HK-2 (cell line): ENCODE data around the gene JMJD8.
"Not testable (repeated sequence)": the region's sequence is repeated elsewhere in the genome, so short reads cannot be mapped to it uniquely, and the experiment has no call there.

Source experiments
- DNase-seq: peaks from one replicate; pipeline ENCODE4 v3.0.0-alpha.2; 2018; ENCODE audit not compliant: unreplicated experiment

The JMJD8 gene

DNA sequence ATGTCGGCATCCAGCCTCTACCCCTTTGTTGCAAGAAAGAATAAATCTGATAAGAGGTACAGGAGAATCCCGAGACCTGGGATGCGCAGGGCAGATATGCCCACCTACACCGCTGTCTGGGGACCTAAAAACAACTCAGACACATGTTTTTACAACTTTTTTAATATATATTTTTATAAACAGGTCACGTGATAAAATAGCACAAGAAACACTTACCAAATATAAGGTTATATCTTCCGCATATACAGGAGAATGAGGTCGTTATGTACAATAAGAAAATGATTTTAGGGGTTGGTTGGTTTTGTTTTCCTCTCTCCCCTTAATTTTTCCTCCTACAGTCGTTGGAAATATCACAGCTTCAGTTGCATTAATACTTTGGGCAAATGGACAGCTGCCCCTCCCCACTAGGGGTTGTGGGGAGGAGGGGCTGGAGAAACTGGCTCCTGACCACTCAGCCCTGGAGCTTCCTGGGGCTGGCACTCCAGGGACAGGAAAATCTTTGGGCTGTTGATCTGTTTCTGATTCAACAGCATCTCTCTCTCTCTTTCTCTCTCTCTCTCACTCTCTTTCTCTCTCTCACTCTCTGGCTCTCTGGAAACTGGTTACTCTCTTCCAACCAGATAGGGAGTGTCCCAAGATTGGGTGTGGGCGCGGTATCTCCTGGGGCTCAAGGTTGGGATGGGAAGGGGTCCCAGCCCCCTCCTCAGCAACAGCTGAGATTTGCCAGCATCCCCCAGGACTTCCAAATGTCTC lies 8.4 kb upstream of the JMJD8 start:
- no peak for DNase-seq

DNA sequence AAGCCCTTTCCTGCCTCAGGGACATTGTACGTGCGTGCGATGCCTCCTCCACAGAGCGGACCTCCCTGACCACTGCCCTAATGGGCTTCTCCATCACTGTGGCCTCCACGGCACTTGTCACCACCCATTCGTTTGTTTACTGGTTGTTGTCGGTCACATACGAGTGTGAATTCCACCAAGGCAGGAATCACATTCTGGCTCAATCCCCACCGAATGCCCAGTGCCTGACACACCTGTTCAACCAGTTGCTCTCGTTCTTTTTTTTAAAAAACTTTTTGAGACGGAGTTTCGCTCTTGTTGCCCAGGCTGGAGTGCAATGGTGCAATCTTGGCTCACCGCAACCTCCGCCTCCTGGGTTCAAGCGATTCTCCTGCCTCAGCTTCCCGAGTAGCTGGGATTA lies 7.1 kb upstream of the JMJD8 start:
- not testable (repeated sequence) for DNase-seq

DNA sequence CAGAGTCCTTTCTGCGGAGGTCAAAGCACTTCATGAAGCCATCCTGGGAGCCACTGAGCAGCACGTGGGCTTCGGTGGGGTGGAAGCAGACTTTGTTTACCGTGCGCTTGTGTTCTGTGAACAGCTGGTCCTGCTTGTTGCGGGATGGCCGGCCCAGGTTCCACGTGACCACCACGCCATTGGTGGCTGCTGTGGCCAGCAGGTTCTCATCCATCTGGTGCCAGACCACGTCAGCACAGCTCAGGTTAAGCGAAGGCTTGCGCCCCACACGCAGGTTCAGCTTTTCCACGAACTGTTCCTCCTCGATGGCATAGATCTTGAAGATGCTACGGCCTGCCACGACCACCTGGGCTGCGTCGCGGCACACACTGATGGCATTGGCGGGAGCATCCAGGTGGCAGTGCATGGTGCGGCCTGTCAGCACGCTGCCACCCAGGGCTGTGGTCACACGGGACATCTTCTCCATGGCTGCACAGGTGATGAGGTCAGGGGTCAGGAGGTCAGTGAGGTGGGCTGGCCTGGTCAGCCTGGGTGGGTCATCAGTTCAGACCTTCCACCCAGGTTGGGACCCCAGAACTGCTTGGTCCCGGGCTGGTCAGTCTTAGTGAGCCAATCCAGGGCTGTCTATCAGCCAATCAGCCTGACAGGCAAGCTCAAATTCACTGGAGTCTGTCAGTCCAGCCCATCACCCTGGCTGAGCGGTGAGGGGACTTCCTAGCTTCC lies 5.2 kb upstream of the JMJD8 start:
- DNase-seq = no peak

DNA sequence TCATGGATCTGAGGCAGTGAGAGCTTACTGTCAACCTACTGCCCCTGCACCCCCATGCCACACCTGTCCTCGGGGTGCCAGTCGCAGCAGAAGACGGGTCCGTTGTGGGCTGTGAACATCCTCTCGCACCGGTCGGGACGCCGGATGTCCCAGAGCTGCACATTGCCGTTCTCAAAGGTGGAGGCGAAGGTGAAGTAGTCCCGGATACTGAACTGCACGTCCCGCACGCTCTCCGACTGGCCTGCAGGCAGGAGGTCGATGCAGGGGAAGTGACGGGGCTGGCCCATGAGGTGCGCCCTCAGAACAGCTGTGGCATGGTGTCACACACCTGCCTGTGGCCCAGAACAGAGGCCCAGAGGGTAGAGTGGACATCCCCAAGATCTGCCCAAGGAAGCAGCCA lies 3.4 kb upstream of the JMJD8 start:
- DNase-seq = no peak

DNA sequence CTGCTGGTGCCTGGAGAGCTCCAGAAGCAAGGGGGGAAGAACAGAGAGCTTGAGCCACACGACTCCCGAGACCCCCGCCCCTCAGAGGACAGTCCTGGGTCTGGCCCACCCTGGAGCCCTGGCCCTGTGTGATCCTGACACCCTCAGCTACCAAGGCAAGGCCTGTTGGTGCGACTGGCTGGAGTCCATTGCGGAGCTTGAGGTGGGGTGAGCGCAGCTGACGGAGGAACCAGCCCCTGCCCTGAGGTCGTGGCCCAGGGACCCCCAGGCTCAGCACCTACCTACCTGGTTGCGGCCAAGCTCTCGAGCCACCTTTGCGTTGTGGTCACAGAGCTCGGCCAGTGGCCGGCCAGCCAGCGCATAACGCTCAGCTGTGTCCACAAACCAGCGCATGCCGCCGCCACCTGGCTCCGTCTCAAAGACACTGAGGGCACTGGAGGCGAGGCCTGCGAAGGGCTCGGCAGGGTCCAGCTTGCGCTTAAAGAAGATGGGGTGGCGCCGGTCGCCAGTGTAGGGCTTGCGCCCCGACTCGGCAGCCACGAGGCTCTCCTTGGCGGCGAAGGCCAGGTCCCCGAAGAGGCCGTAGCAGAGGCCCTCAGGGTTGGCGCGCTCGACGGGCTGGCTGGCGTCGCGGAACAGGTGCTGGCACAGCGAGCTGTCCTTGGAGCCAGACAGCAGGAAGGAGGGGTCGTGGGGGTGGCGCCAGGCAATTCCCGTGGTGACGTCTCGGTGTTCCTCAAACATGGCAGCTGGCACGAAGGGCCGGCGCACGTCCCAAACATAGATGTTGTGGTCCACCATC lies 2.5 kb upstream of the JMJD8 start:
- no peak for DNase-seq

DNA sequence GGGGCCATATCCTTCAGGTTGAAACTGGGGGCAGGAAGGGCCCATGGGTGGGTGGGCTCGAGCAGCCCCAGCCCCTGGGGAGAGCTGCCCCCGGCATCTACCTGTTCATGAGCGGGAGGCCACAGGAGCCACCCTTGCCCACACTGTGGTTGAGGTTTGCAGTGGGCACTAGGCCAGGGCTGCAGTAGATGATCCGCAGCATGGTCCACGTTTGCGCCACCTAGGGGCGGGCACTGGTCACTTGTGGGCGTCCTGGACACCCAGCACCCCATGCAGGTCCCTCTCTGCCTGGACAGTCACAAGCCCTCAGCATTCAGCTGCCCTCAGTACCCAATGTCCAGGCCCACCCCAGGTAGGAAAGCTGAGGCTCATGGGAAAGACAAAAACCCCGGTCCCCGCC lies 1.8 kb upstream of the JMJD8 start:
- no peak for DNase-seq

DNA sequence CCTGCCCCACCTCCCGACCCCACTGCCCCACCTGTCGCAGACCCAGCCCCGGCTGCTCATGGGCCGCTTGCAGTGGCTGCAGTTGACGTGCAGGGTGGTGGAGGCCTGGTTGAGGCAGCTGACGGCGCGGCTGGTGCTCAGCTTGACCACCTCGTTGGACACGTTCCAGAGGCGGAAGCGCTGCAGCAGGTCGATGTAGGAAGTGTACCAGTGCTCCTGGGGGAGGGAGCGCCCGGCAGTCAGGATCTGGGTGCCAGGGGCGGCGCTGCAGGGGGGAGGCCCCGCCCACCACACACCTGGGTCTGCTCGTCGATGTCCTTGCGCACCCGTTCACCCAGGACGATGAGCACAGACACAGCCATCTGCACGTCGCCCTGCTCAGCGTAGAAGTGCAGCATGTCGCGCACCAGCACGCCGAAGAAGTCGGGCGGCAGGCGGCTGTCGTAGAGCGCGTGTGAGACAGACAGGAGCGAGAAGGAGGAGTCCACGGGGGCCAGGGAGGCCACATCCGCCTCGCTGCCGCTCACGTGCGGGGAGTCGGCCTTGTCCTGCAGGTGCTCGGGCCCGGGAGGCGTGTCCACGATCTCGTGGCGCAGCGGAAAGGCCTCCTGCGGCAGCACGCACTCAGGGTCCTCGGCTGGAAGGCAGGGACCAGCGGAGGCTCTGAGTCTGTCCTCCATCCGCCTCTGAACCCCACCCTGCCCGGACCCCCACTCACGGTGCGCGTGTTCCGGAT lies 995 bp upstream of the JMJD8 start:
- no peak for DNase-seq

DNA sequence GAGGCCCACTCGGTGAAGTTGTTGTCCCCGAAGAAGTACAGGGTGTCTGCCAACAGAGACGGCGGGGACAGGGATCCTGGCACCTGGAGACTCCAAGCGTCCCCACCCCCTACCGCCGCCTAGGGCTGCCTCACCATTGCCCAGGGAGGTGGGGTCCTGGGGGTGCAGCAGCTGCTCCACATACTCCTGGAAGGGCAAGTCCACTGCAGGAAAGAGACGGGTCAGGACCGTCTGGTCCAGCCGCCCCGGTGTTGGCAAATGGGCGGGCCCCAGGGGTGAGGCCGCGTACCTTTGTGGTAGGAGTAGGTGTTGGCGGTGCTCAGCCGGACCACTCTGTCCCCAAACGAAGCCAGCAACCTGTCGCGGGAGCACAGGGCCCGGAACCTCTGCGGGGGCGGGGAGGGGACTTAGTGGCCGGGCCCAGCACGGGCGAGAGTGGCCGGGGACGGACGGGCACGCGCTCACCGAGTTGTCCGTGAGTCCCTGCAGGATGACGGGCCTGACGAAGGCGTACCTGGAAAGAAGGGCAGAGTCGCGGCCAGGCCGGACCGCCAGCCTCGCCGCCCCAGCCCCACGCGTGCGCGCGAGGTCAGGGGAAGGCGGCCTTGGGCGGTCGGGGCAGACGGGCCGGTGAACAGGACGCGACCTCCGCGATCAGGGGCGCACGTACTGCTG lies 601 bp downstream of the JMJD8 start:
- DNase-seq = no peak

DNA sequence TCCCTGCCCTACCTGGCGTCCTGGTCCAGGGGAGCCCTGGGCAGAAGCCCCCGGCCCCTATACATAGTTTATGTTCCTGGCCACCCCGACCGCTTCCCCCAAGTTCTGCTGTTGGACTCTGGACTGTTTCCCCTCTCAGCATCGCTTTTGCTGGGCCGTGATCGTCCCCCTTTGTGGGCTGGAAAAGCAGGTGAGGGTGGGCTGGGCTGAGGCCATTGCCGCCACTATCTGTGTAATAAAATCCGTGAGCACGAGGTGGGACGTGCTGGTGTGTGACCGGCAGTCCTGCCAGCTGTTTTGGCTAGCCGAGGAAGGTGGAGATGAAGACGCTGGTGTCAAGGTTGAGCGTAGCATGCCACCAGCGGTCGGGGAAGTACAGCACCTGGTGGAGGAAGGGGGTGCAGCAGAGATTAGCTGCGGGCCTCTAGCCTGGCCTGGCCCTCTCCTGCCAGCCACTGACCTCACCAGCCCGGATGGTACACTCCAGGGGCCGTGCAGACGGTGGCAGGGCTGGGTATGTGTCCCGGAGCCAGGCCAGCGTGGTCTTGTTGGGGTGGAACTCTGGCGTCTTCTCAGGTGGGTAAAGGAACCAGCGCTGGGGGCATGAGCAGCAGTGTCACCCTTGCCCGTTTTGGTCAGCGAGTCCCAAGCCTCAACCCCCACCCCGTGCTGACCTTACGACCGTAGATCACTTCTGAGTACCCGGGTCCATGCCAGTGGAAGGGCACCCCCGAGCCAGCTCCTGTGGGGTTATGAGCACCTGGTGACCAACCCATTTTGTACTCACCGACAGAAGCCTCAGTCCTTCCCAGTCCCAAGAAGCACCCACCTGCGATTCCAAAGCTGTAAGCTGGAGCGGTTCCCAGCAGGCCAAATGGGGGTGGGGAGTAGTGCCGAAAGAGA lies 1.4 kb downstream of the JMJD8 start:
- DNase-seq = no peak

DNA sequence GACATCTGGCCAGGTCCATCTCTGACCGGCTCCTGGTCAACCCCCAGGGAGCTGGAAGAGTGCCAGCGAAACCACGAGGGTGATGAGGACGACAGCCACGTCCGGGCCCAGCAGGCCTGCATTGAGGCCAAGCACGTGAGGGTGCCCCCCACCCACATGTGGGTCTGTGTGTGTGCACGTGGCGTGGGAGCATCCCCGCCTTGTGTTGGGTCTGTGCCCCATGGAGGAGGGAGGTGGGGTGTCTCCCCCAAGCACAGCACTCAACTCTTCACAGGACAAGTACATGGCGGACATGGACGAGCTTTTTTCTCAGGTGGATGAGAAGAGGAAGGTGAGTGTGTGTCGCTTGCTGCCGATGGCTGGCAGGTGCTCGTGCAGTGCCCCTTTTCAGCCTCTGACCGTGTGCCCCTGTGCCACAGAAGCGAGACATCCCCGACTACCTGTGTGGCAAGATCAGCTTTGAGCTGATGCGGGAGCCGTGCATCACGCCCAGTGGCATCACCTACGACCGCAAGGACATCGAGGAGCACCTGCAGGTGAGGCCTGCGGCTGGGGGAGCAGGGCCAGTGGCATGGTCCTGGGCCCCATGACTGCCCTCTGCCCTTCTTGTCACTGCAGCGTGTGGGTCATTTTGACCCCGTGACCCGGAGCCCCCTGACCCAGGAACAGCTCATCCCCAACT lies 2.2 kb downstream of the JMJD8 start:
- no peak for DNase-seq

DNA sequence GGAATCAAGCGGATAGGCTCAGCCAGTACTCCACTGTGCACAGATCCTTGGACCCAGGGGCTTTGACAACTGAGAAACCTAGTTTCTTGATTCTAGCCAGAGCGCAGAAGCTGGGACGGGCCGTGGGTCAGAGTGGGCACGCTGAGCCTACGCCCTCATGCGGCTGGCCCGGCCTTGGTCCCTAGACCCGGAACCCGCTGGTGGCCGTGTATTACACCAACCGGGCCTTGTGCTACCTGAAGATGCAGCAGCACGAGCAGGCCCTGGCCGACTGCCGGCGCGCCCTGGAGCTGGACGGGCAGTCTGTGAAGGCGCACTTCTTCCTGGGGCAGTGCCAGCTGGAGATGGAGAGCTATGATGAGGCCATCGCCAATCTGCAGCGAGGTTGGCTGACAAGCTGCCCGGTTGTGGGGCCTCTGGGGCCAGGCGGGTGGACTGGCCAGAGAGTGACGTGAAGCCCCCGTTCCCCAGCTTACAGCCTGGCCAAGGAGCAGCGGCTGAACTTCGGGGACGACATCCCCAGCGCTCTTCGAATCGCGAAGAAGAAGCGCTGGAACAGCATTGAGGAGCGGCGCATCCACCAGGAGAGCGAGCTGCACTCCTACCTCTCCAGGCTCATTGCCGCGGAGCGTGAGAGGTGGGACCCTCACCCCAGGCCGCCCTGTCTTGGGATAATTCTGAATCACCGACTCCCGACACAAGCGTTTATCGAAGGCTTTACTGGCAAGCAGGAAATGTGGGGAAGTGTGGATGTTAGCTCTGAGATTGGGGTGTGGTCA lies 3.0 kb downstream of the JMJD8 start:
- peak; percentile 45 for DNase-seq

DNA sequence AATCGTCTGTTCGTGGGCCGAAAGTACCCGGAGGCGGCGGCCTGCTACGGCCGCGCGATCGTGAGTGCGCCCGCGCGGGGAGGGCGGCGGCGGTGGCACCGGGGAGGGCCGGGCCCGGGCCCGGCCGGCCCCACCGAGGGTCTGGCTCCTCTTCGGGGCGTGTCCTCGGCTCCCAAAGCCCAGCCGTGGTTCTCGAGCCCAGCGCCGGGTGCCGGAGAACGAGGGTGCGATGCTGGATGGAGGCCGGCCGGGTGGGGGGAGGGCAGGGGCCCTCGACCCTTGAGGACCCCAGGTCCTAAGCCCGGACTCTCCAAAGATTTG lies 3.5 kb downstream of the JMJD8 start:
- no peak for DNase-seq

DNA sequence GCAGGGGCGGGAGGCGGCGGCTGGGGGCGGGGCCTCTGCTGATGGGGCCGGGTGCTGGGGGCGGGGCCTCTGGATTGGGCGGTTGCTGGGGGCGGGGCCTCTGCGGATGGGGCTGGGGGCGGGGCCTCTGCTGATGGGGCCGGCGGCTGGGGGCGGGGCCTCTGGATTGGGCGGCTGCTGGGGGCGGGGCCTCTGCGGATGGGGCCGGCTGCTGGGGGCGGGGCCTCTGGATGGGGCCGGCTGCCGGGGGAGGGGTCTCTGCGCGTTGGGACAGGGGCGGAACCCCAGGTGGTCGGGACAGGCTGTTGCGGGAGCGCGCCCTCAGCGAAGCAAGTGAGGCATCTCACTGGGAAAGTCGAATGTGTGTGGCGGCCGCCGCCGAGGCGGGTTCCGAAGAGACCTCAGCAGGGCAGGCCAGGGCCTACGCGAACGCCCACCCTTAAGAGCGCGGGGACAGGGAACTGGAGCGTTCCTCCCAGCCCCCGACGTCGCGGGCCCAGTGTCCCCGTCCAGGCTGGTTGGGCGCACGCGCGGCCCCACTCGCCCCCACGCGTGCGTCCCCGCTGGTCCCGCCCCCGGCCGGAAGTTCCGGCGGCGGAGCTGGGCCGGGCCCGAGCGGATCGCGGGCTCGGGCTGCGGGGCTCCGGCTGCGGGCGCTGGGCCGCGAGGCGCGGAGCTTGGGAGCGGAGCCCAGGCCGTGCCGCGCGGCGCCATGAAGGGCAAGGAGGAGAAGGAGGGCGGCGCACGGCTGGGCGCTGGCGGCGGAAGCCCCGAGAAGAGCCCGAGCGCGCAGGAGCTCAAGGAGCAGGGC lies 4.1 kb downstream of the JMJD8 start, which contains the start of gene STUB1:
TSS of gene STUB1 (plus strand) at position 597 of the 811 bp plus-strand sequence. CDS start at position 713, 116 bp downstream.
- DNase-seq = peak; percentile 92

DNA sequence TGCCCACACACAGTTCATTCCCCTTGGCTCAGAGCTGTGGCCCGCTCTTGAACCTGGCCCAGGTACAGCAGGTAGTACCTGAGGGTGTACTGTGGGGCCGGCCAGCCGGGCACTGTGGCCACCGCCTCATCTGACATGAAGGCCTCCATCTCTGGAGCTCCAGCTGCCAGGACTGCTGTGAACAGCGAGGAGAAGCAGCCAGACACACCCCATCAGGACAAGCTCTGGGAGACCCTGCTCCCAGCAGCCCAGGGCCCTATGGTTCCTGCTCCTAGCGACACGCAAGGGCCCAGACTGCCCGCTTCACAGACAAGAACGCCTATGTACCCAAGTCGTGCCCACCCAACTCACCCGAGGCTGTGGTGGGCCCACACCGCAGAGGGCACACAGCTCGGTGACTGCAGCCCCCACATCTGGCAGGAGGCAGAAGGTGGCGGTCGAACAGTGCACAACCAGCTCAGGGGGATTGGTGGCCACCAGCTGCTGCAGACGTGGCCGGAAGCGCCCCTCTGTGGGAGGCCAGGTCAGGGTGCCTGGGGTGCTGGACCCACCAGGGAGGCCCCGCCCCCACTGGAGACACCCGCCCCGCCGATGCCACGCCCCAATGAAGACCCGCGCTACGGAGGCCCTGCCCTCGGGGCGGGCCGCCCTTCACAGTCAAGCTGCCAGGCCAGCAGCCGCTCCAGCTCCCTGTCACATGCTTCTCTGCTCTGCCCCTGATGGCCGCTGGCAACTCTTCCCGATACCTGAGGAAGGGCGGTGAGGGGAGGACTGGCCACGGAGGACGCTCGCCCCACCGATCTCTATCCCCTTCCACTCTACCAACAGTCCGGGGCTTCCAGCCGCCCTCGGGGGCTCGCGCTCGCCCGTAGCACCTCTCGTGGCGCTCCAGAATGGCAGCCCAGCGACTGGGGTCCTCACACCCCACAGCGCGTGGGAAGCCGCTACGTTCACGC lies 5.0 kb downstream of the JMJD8 start:
- DNase-seq = peak; percentile 55

DNA sequence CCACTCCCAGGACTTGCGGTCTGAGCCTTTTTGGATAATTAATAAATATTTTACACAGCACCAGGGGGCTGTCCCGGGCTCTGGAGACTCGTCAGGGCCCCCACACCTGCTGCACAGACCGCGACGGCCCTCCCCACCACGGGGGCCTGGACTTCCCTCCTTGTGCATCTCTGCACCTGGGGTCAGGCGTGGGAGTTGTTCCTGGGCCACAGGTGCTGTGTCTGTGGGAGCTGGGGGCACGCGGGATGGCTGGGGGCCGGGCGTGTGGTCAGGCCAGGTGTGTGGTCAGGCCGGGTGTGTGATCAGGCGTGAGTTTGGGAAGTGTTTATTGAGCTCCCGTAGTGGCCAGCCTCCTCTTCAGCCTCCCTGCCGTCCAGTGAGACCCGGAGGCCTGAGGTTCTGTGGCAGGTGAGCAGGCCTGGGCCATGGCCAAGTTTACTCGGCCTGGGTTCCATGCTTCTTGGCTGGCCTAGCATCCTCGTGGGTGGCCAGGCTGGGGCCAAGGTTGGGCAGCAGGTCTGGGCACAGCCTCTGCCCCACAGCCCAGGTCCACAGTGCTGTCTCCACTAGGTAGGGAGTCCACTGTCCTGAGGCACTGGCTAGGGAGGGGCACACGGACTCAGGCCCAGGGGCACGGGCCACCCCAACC lies 5.8 kb downstream of the JMJD8 start:
- no peak for DNase-seq
